Calu3 (cell line): Measurements from ENCODE around the gene CARD6. TPM values are rescaled to one million over a fixed set of nuclear protein-coding genes. Genes with fewer than 3 reads are reported as not detected.

Source experiments
- BruUV-seq: library from RNA; stranded (reverse); fragments of 400-500 nt; replicated peaks from 2 replicates; lab custom pipeline; 2021; lab: Mats Ljungman, UMichigan
- CTCF ChIA-PET: fragments of 300-600 bp; sonication (Branson Sonifier 250); formaldehyde crosslinking; loops from one replicate; lab custom pipeline; 2022; ENCODE audit warnings: antibody characterized with exemption; lab: Charles Lee
- DNase-seq: peaks from one replicate; pipeline ENCODE4 v3.0.0; 2022
- H3K27ac Mint-ChIP-seq: one replicate; pipeline ENCODE4 v1.8.0; 2022; ENCODE audit warnings: mixed read lengths; ENCODE audit not compliant: unreplicated experiment
- H3K27me3 Mint-ChIP-seq: one replicate; pipeline ENCODE4 v1.8.0; 2022; ENCODE audit warnings: mixed read lengths; ENCODE audit not compliant: unreplicated experiment
- H3K36me3 Mint-ChIP-seq: one replicate; pipeline ENCODE4 v1.8.0; 2022; ENCODE audit warnings: mild to moderate bottlenecking, moderate library complexity, mixed read lengths; ENCODE audit not compliant: insufficient read depth, unreplicated experiment
- H3K4me1 Mint-ChIP-seq: one replicate; pipeline ENCODE4 v1.8.0; 2022; ENCODE audit warnings: mild to moderate bottlenecking, low read depth, mixed read lengths; ENCODE audit not compliant: unreplicated experiment
- H3K4me3 Mint-ChIP-seq: one replicate; pipeline ENCODE4 v1.8.0; 2022; ENCODE audit warnings: mild to moderate bottlenecking, low read depth, moderate library complexity, mixed read lengths; ENCODE audit not compliant: unreplicated experiment
- H3K9me3 Mint-ChIP-seq: one replicate; pipeline ENCODE4 v1.8.0; 2022; ENCODE audit warnings: low read depth, mixed read lengths; ENCODE audit not compliant: unreplicated experiment
- CTCF ChIP-seq: fragments of 200-600 bp; IDR thresholded peaks from one replicate; pipeline ENCODE4 v1.8.0; 2022; ENCODE audit warnings: antibody characterized with exemption; ENCODE audit not compliant: unreplicated experiment
- intact Hi-C: fragments of 100-400 bp; cut with micrococcal nuclease; formaldehyde crosslinking; loops from one replicate; pipeline ENCODE4 v1.10.0; 2022; ENCODE audit not compliant: unreplicated experiment
- total RNA-seq: library from RNA; stranded (reverse); gene quantifications from 2 replicates; pipeline ENCODE4 v1.2.3, GENCODE V29; 2022

Gene CARD6
- total RNA-seq, 1 experiment from 2014 or later, result 5.9 TPM

- intact Hi-C loops, result no loop called here
- TF ChIP-seq CTCF, result no peak
- BruUV-seq, result no TSS peak
- Mint-ChIP-seq H3K27me3 (no peaks in the 10 kb centered on the region), H3K4me3 (no peak overlapping the region), H3K4me1 (peaks cover 37% of the 10 kb centered on the region), H3K9me3 (no peaks in the 10 kb centered on the region), H3K36me3 (peaks cover 77% of the 10 kb centered on the region), H3K27ac (no peak overlapping the region)
- CTCF ChIA-PET, result interaction anchor here (0.7 kb wide), 1 partner anchor 19 kb away, joined by 3 read pairs; no protein-coding TSS in a partner anchor
- DNase-seq, result no peak
These were observed 13.0 kb upstream of the CARD6 start for GRCh38 chr5:40828021-40828631.

GRCh38 chr5:40828690-40829661, 12.2 kb upstream of the CARD6 start:
- peaks cover 85% of the 10 kb centered on the region for H3K36me3 Mint-ChIP-seq
- H3K27ac Mint-ChIP-seq, result peak overlapping the region; percentile 31
- TF ChIP-seq CTCF, result no peak
- no peaks in the 10 kb centered on the region for H3K9me3 Mint-ChIP-seq
- no peaks in the 10 kb centered on the region for H3K27me3 Mint-ChIP-seq
- intact Hi-C loops, result no loop called here
- peaks cover 37% of the 10 kb centered on the region for H3K4me1 Mint-ChIP-seq
- CTCF ChIA-PET, result interaction anchor here (0.6 kb wide), 1 partner anchor 79 kb away, joined by 5 read pairs; no protein-coding TSS in a partner anchor
- no peak overlapping the region for H3K4me3 Mint-ChIP-seq
- BruUV-seq, result no TSS peak
- no peak for DNase-seq

- peaks cover 92% of the 10 kb centered on the region for H3K36me3 Mint-ChIP-seq
These were observed 11.2 kb upstream of the CARD6 start for GRCh38 chr5:40829748-40830533.

More at GRCh38 chr5:40829748-40830533, 11.2 kb upstream of the CARD6 start:
- TF ChIP-seq CTCF, result no peak
- no peaks in the 10 kb centered on the region for H3K9me3 Mint-ChIP-seq
- DNase-seq, result no peak
- no peaks in the 10 kb centered on the region for H3K27me3 Mint-ChIP-seq
- no TSS peak for BruUV-seq
- H3K4me3 Mint-ChIP-seq, result no peak overlapping the region
- H3K4me1 Mint-ChIP-seq, result peaks cover 37% of the 10 kb centered on the region
- peak overlapping the region; percentile 31 for H3K27ac Mint-ChIP-seq
- intact Hi-C loops, result no loop called here
- CTCF ChIA-PET, result no interaction called here
